ENCODE results near the gene SMIM5. TPM values are rescaled to one million over a fixed set of nuclear protein-coding genes. Genes with fewer than 3 reads are reported as not detected.

Gene SMIM5
- total and polyA plus RNA-seq, 2 experiments from 2014 or later, result 0.08 TPM; not detected in 1

GRCh38 chr17:75688209-75688825 is 55.1 kb downstream of the SMIM5 start:
- Histone ChIP-seq H3K79me2 (ENCODE audit: insufficient read depth) (peaks cover 76% of the 10 kb centered on the region), H3K9ac (peak overlapping the region; percentile 63), H3K9me3 (ENCODE audit: low read depth) (no peaks in the 10 kb centered on the region), H3K4me3 (no peak overlapping the region), H3K4me2 (ENCODE audit: unreplicated experiment) (peak overlapping the region; percentile 21), H3K9me2 (ENCODE audit: insufficient read depth) (no peaks in the 10 kb centered on the region), H3K4me1 (ENCODE audit: insufficient read depth) (peaks cover 88% of the 10 kb centered on the region), H3K27ac (peak overlapping the region; percentile 80), H4K20me1 (ENCODE audit: insufficient read depth) (no peaks in the 10 kb centered on the region), H3K36me3 (ENCODE audit: low read depth) (no peaks in the 10 kb centered on the region), H3F3A (ENCODE audit: insufficient read depth) (peaks cover 55% of the 10 kb centered on the region), H2AFZ (no peak overlapping the region), H3K27me3 (replicated peaks; ENCODE audit: insufficient read depth) (no peaks in the 10 kb centered on the region)
- in situ Hi-C loops (cut with MboI), result no loop called here
- WGBS, 2 experiments (ENCODE audit: low coverage in 1 of 2, low lambda C conversion rate in 2 of 2, missing lambda C conversion rate in 2 of 2), result 23 to 28% methylated on average over 11 of the region's 11 CpGs
- TF ChIP-seq EZH2 (IDR thresholded peaks at IDR 0.05; ENCODE audit: insufficient read depth, poor library complexity, severe bottlenecking), result no peak
- no peak for TF ChIP-seq EZH2phosphoT487 (IDR thresholded peaks at IDR 0.05; ENCODE audit: insufficient read depth, low read depth)
- peak; percentile 86 for DNase-seq

- peaks cover 56% of the 10 kb centered on the region for H3F3A ChIP-seq (ENCODE audit: insufficient read depth)
- no peak overlapping the region for H3K9ac ChIP-seq
- WGBS, 2 experiments (ENCODE audit: low coverage in 1 of 2, low lambda C conversion rate in 2 of 2, missing lambda C conversion rate in 2 of 2), result 89 to 91% methylated on average over 6 of the region's 6 CpGs
Observed at GRCh38 chr17:75689441-75689873, 56.2 kb downstream of the SMIM5 start.

More at GRCh38 chr17:75689441-75689873, 56.2 kb downstream of the SMIM5 start:
- no peaks in the 10 kb centered on the region for H3K27me3 ChIP-seq (replicated peaks; ENCODE audit: insufficient read depth)
- H3K4me2 ChIP-seq (ENCODE audit: unreplicated experiment), result no peak overlapping the region
- H2AFZ ChIP-seq, result no peak overlapping the region
- H4K20me1 ChIP-seq (ENCODE audit: insufficient read depth), result no peaks in the 10 kb centered on the region
- H3K4me1 ChIP-seq (ENCODE audit: insufficient read depth), result peaks cover 88% of the 10 kb centered on the region
- H3K9me2 ChIP-seq (ENCODE audit: insufficient read depth), result no peaks in the 10 kb centered on the region
- H3K79me2 ChIP-seq (ENCODE audit: insufficient read depth), result peaks cover 75% of the 10 kb centered on the region
- no peaks in the 10 kb centered on the region for H3K9me3 ChIP-seq (ENCODE audit: low read depth)
- no peaks in the 10 kb centered on the region for H3K36me3 ChIP-seq (ENCODE audit: low read depth)
- peak overlapping the region; percentile 80 for H3K27ac ChIP-seq
- in situ Hi-C loops (cut with MboI), result no loop called here
- H3K4me3 ChIP-seq, result no peak overlapping the region
- TF ChIP-seq EZH2 (IDR thresholded peaks at IDR 0.05; ENCODE audit: insufficient read depth, poor library complexity, severe bottlenecking) (no peak), EZH2phosphoT487 (IDR thresholded peaks at IDR 0.05; ENCODE audit: insufficient read depth, low read depth) (no peak)
- peak; percentile 30 for DNase-seq

Other genes with a start within 250 kb of the SMIM5 start
- gene GRB2, start 227.8 kb upstream of the SMIM5 start, total RNA-seq (2014; rRNA removed; shearing (Covaris generic)), result 65.0 and 103 TPM in 2 replicates
- 96.6 and 105 TPM in 2 replicates for gene GRB2, start 227.8 kb upstream of the SMIM5 start, polyA plus RNA-seq (2016; fragmentation: Nextera tagmentation; extraction: Ambion mirVana)
- 24.5 and 54.0 TPM in 2 replicates for gene TMEM94, start 176.8 kb upstream of the SMIM5 start, total RNA-seq (2014; rRNA removed; shearing (Covaris generic))
- gene TMEM94, start 176.8 kb upstream of the SMIM5 start, polyA plus RNA-seq (2016; fragmentation: Nextera tagmentation; extraction: Ambion mirVana), result 11.4 and 14.3 TPM in 2 replicates
- 6.2 and 9.2 TPM in 2 replicates for gene CASKIN2, start 117.9 kb upstream of the SMIM5 start, total RNA-seq (2014; rRNA removed; shearing (Covaris generic))
- 1.9 and 2.0 TPM in 2 replicates for gene CASKIN2, start 117.9 kb upstream of the SMIM5 start, polyA plus RNA-seq (2016; fragmentation: Nextera tagmentation; extraction: Ambion mirVana)
- gene TSEN54, start 116.9 kb upstream of the SMIM5 start, total RNA-seq (2014; rRNA removed; shearing (Covaris generic)), result 10.7 and 25.4 TPM in 2 replicates
- 7.9 and 9.8 TPM in 2 replicates for gene TSEN54, start 116.9 kb upstream of the SMIM5 start, polyA plus RNA-seq (2016; fragmentation: Nextera tagmentation; extraction: Ambion mirVana)
- not detected in 2 replicates for gene LLGL2, start 107.7 kb upstream of the SMIM5 start, total RNA-seq (2014; rRNA removed; shearing (Covaris generic))
- not detected in 2 replicates for gene LLGL2, start 107.7 kb upstream of the SMIM5 start, polyA plus RNA-seq (2016; fragmentation: Nextera tagmentation; extraction: Ambion mirVana)
- gene MYO15B, start 45.6 kb upstream of the SMIM5 start, total RNA-seq (2014; rRNA removed; shearing (Covaris generic)), result 5.8 and 7.2 TPM in 2 replicates
- 0.65 and 1.3 TPM in 2 replicates for gene MYO15B, start 45.6 kb upstream of the SMIM5 start, polyA plus RNA-seq (2016; fragmentation: Nextera tagmentation; extraction: Ambion mirVana)
- 12.8 and 21.4 TPM in 2 replicates for gene RECQL5, start 33.7 kb downstream of the SMIM5 start, total RNA-seq (2014; rRNA removed; shearing (Covaris generic))
- 14.3 and 20.9 TPM in 2 replicates for gene RECQL5, start 33.7 kb downstream of the SMIM5 start, polyA plus RNA-seq (2016; fragmentation: Nextera tagmentation; extraction: Ambion mirVana)
- 60.8 and 93.7 TPM in 2 replicates for gene SAP30BP, start 33.9 kb downstream of the SMIM5 start, total RNA-seq (2014; rRNA removed; shearing (Covaris generic))
- 93.1 and 99.1 TPM in 2 replicates for gene SAP30BP, start 33.9 kb downstream of the SMIM5 start, polyA plus RNA-seq (2016; fragmentation: Nextera tagmentation; extraction: Ambion mirVana)
- under 0.01 TPM in 1 of 2 replicates, not detected in the other for gene ITGB4, start 88.0 kb downstream of the SMIM5 start, total RNA-seq (2014; rRNA removed; shearing (Covaris generic))
- 1.1 and 1.5 TPM in 2 replicates for gene ITGB4, start 88.0 kb downstream of the SMIM5 start, polyA plus RNA-seq (2016; fragmentation: Nextera tagmentation; extraction: Ambion mirVana)
- 16.6 and 40.6 TPM in 2 replicates for gene GALK1, start 131.8 kb downstream of the SMIM5 start, total RNA-seq (2014; rRNA removed; shearing (Covaris generic))
- gene GALK1, start 131.8 kb downstream of the SMIM5 start, polyA plus RNA-seq (2016; fragmentation: Nextera tagmentation; extraction: Ambion mirVana), result 46.5 and 47.3 TPM in 2 replicates
- 11.5 and 20.2 TPM in 2 replicates for gene UNK, start 151.4 kb downstream of the SMIM5 start, total RNA-seq (2014; rRNA removed; shearing (Covaris generic))
- gene UNK, start 151.4 kb downstream of the SMIM5 start, polyA plus RNA-seq (2016; fragmentation: Nextera tagmentation; extraction: Ambion mirVana), result 12.4 and 13.3 TPM in 2 replicates
- gene UNC13D, start 211.0 kb downstream of the SMIM5 start, total RNA-seq (2014; rRNA removed; shearing (Covaris generic)), result under 0.01 and 0.65 TPM in 2 replicates
- 0.06 TPM in 1 of 2 replicates, not detected in the other for gene UNC13D, start 211.0 kb downstream of the SMIM5 start, polyA plus RNA-seq (2016; fragmentation: Nextera tagmentation; extraction: Ambion mirVana)
- gene WBP2, start 221.9 kb downstream of the SMIM5 start, total RNA-seq (2014; rRNA removed; shearing (Covaris generic)), result 17.4 and 22.9 TPM in 2 replicates
- gene WBP2, start 221.9 kb downstream of the SMIM5 start, polyA plus RNA-seq (2016; fragmentation: Nextera tagmentation; extraction: Ambion mirVana), result 59.4 and 64.8 TPM in 2 replicates
- 1.4 and 2.4 TPM in 2 replicates for gene TRIM47, start 245.1 kb downstream of the SMIM5 start, total RNA-seq (2014; rRNA removed; shearing (Covaris generic))
- 1.2 and 2.0 TPM in 2 replicates for gene TRIM47, start 245.1 kb downstream of the SMIM5 start, polyA plus RNA-seq (2016; fragmentation: Nextera tagmentation; extraction: Ambion mirVana)

All from GM23248 (cell line).